Progenitor cell of endocrine pancreas (in vitro differentiated cells): ENCODE data around the gene MUC6. TPM values are rescaled to one million over a fixed set of nuclear protein-coding genes. Genes with fewer than 3 reads are reported as not detected.

Source experiments
- DNase-seq: peaks from one replicate; pipeline ENCODE4 v3.0.0; 2021; ENCODE audit warnings: low spot score; ENCODE audit not compliant: unreplicated experiment
- H3K27ac Mint-ChIP-seq: 2 replicates; pipeline ENCODE4 v1.8.0; 2021; ENCODE audit warnings: mild to moderate bottlenecking, moderate library complexity, mixed read lengths
- H3K27me3 Mint-ChIP-seq: 2 replicates; pipeline ENCODE4 v1.8.0; 2021; ENCODE audit warnings: mixed read lengths
- H3K36me3 Mint-ChIP-seq: 2 replicates; pipeline ENCODE4 v1.8.0; 2022; ENCODE audit warnings: mixed read lengths; ENCODE audit not compliant: insufficient read depth
- H3K4me1 Mint-ChIP-seq: 2 replicates; pipeline ENCODE4 v1.8.0; 2021; ENCODE audit warnings: low read depth, mixed read lengths
- H3K4me3 Mint-ChIP-seq: 2 replicates; pipeline ENCODE4 v1.8.0; 2021; ENCODE audit warnings: low read depth, mild to moderate bottlenecking, moderate library complexity, mixed read lengths
- H3K9me3 Mint-ChIP-seq: 2 replicates; pipeline ENCODE4 v1.8.0; 2021; ENCODE audit warnings: low read depth, mixed read lengths
- total RNA-seq: library from RNA; stranded (reverse); gene quantifications from 2 replicates; pipeline ENCODE4 v1.2.1, GENCODE V29; 2021
- TF ChIP-seq, protein P1 (sequence below): fragments of 200-600 bp; sonication (generic); IDR thresholded peaks from one replicate; pipeline ENCODE4 v1.5.0; 2021; ENCODE audit warnings: antibody characterized with exemption, mild to moderate bottlenecking; ENCODE audit not compliant: unreplicated experiment

The MUC6 gene
- total RNA-seq, 1 donor from 2014 or later: 1.6 TPM

- H3K27me3 Mint-ChIP-seq: no peaks in the 10 kb centered on the region
- peaks cover 20% of the 10 kb centered on the region for H3K36me3 Mint-ChIP-seq
- H3K9me3 Mint-ChIP-seq: no peaks in the 10 kb centered on the region
- H3K4me1 Mint-ChIP-seq: no peaks in the 10 kb centered on the region
- no peak for DNase-seq
- H3K27ac Mint-ChIP-seq: no peak overlapping the region
- H3K4me3 Mint-ChIP-seq: no peak overlapping the region
- TF ChIP-seq, protein P1, sequence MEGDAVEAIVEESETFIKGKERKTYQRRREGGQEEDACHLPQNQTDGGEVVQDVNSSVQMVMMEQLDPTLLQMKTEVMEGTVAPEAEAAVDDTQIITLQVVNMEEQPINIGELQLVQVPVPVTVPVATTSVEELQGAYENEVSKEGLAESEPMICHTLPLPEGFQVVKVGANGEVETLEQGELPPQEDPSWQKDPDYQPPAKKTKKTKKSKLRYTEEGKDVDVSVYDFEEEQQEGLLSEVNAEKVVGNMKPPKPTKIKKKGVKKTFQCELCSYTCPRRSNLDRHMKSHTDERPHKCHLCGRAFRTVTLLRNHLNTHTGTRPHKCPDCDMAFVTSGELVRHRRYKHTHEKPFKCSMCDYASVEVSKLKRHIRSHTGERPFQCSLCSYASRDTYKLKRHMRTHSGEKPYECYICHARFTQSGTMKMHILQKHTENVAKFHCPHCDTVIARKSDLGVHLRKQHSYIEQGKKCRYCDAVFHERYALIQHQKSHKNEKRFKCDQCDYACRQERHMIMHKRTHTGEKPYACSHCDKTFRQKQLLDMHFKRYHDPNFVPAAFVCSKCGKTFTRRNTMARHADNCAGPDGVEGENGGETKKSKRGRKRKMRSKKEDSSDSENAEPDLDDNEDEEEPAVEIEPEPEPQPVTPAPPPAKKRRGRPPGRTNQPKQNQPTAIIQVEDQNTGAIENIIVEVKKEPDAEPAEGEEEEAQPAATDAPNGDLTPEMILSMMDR: no peak
Observed at GRCh38 chr11:965206-965775, 71.2 kb downstream of the MUC6 start.

GRCh38 chr11:963852-964251 is 72.7 kb downstream of the MUC6 start:
- TF ChIP-seq, protein P1: no peak
- Mint-ChIP-seq H3K36me3 (peaks cover 18% of the 10 kb centered on the region), H3K4me1 (peaks cover 2% of the 10 kb centered on the region), H3K27ac (no peak overlapping the region), H3K27me3 (no peaks in the 10 kb centered on the region), H3K9me3 (no peaks in the 10 kb centered on the region), H3K4me3 (no peak overlapping the region)
- no peak for DNase-seq

Other genes starting within 250 kb of the MUC6 start
- gene CEND1, start 246.6 kb downstream of the MUC6 start, total RNA-seq: not detected in 2 replicates
- gene SLC25A22, start 238.4 kb downstream of the MUC6 start, total RNA-seq: 40.5 and 48.9 TPM in 2 replicates
- 33.3 and 35.0 TPM in 2 replicates for gene PIDD1, start 231.5 kb downstream of the MUC6 start, total RNA-seq
- 1,463 and 1,530 TPM in 2 replicates for gene RPLP2, start 226.8 kb downstream of the MUC6 start, total RNA-seq
- 47.3 and 51.1 TPM in 2 replicates for gene PNPLA2, start 217.8 kb downstream of the MUC6 start, total RNA-seq
- gene CRACR2B, start 208.8 kb downstream of the MUC6 start, total RNA-seq: 50.9 and 52.9 TPM in 2 replicates
- 154 and 160 TPM in 2 replicates for gene CD151, start 203.8 kb downstream of the MUC6 start, total RNA-seq
- 89.6 and 97.9 TPM in 2 replicates for gene POLR2L, start 194.2 kb downstream of the MUC6 start, total RNA-seq
- 24.9 and 27.7 TPM in 2 replicates for gene TSPAN4, start 193.9 kb downstream of the MUC6 start, total RNA-seq
- 79.1 and 87.0 TPM in 2 replicates for gene CHID1, start 125.9 kb downstream of the MUC6 start, total RNA-seq
- gene AP2A2, start 110.8 kb downstream of the MUC6 start, total RNA-seq: 86.6 and 88.8 TPM in 2 replicates
- gene MUC2, start 38.2 kb upstream of the MUC6 start, total RNA-seq: not detected in 2 replicates
- 0.02 TPM in 1 of 2 replicates, not detected in the other for gene MUC5AC, start 121.2 kb upstream of the MUC6 start, total RNA-seq
- gene MUC5B, start 186.3 kb upstream of the MUC6 start, total RNA-seq: not detected in 2 replicates